ENCODE measurements around the gene SRPRA. TPM values are rescaled to one million over a fixed set of nuclear protein-coding genes. Genes with fewer than 3 reads are reported as not detected.

Gene SRPRA
- total and polyA plus RNA-seq, 10 of the 15 experiments (the other 5 are each of a cell fraction or from before 2014, with no cell fraction given), result 29.6 to 131 (median 92.8) TPM

- H3K9ac ChIP-seq (ENCODE audit: control insufficient read depth, insufficient read depth, low read length), result no peak overlapping the region
- DNase-seq (ENCODE audit: low read depth, low spot score), result no peak
- FAIRE-seq, result no peak
- ATAC-seq, result no peak
- H3K36me3 ChIP-seq (ENCODE audit: control insufficient read depth in 2 of 2, insufficient read depth in 2 of 2, low read length in 1 of 2), result peaks cover 2 to 4% of the 10 kb centered on the region in 2 experiments; a peak in 3 of 4 replicates
- ChIA-PET RAD21 (ENCODE audit: unreplicated experiment) (no interaction called here), CTCF (no interaction called here), SMC1A (ENCODE audit: uncharacterized antibody, unreplicated experiment) (no interaction called here), POLR2A (no interaction called here)
- in situ Hi-C loops (cut with MboI) (no loop called here), intact Hi-C loops (cut with micrococcal nuclease; ENCODE audit: unreplicated experiment) (no loop called here)
- H3K4me1 ChIP-seq (ENCODE audit: control insufficient read depth, insufficient read depth, low read length), result no peaks in the 10 kb centered on the region
- no TSS peak for BruUV-seq (replicated peaks)
- no peaks in the 10 kb centered on the region for H3K27me3 ChIP-seq (replicated peaks in 1 of 2; ENCODE audit: control insufficient read depth in 2 of 2, insufficient read depth in 2 of 2, low read length in 1 of 2)
- 98% methylated on average over 4 of the region's 4 CpGs for WGBS (ENCODE audit: insufficient coverage, insufficient replicate concordance, low lambda C conversion rate, missing lambda C conversion rate)
- H3K9me3 ChIP-seq (replicated peaks; ENCODE audit: control insufficient read depth, insufficient read depth, low read length), result no peaks in the 10 kb centered on the region
- H3K4me3 ChIP-seq, result no peak overlapping the region
- no peaks in the 10 kb centered on the region for H3K79me2 ChIP-seq (ENCODE audit: control insufficient read depth, insufficient read depth, low read length)
- no peak overlapping the region for H2AFZ ChIP-seq (ENCODE audit: control insufficient read depth, low read depth, low read length)
- TF ChIP-seq ZNF24 (IDR thresholded peaks at IDR 0.05) (no peak), FOXM1 (IDR thresholded peaks at IDR 0.05; ENCODE audit: low read depth, low read length) (no peak), SUZ12 (IDR thresholded peaks at IDR 0.05; ENCODE audit: unreplicated experiment) (no peak), NR2F1 (conservative IDR thresholded peaks at IDR 0.05) (no peak), ATF2 (IDR thresholded peaks at IDR 0.05; ENCODE audit: low read length) (no peak), POU2F2 (IDR thresholded peaks at IDR 0.05; ENCODE audit: borderline replicate concordance, low read depth, low read length) (no peak), ZNF687 (IDR thresholded peaks at IDR 0.05) (no peak), RUNX3 (IDR thresholded peaks at IDR 0.05; ENCODE audit: low read length) (no peak)
- no peaks in the 10 kb centered on the region for H4K20me1 ChIP-seq (ENCODE audit: control insufficient read depth, insufficient read depth)
- H3K27ac ChIP-seq (ENCODE audit: control insufficient read depth, insufficient read depth), result no peak overlapping the region
- no peak overlapping the region for H3K4me2 ChIP-seq (ENCODE audit: control insufficient read depth, insufficient read depth)
Observed at GRCh38 chr11:126233391-126233790, 35.3 kb downstream of the SRPRA start.

All from GM12878 (cell line).